Stomach (tissue), 4 donors: Measurements from ENCODE around the gene PPP1R9B.

ENCODE experiments used
- POLR2A ChIP-seq, 4 donors: fragments of 450-650 bp; IDR thresholded peaks; one replicate each; pipeline ENCODE4 v1.6.1; 2016; ENCODE audit warnings: antibody characterized with exemption in 4 of 4, control low read depth in 2 of 4, mild to moderate bottlenecking in 1 of 4, moderate library complexity in 1 of 4
- POLR2AphosphoS5 ChIP-seq, 3 donors: sonication (generic); formaldehyde crosslinking; IDR thresholded peaks; one replicate each; pipeline ENCODE4 v1.6.1; 2016; ENCODE audit warnings: antibody characterized with exemption in 3 of 3
- TF ChIP-seq, protein P1 (sequence below), 7 experiments: fragments of 450-650 bp in 4 of 7; fragments of 200-600 bp in 3 of 7; sonication (generic) in 3 of 7; IDR thresholded peaks; one replicate each; pipeline ENCODE4 v1.5.1; 2016 to 2019; ENCODE audit warnings: antibody characterized with exemption in 7 of 7, control low read depth in 2 of 7, mild to moderate bottlenecking in 1 of 7

GRCh38 chr17:50095626-50096037, 54.8 kb downstream of the PPP1R9B start:
- TF ChIP-seq, protein P1, sequence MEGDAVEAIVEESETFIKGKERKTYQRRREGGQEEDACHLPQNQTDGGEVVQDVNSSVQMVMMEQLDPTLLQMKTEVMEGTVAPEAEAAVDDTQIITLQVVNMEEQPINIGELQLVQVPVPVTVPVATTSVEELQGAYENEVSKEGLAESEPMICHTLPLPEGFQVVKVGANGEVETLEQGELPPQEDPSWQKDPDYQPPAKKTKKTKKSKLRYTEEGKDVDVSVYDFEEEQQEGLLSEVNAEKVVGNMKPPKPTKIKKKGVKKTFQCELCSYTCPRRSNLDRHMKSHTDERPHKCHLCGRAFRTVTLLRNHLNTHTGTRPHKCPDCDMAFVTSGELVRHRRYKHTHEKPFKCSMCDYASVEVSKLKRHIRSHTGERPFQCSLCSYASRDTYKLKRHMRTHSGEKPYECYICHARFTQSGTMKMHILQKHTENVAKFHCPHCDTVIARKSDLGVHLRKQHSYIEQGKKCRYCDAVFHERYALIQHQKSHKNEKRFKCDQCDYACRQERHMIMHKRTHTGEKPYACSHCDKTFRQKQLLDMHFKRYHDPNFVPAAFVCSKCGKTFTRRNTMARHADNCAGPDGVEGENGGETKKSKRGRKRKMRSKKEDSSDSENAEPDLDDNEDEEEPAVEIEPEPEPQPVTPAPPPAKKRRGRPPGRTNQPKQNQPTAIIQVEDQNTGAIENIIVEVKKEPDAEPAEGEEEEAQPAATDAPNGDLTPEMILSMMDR (IDR thresholded peaks at IDR 0.05) = no peak
- no peak for TF ChIP-seq POLR2AphosphoS5 (IDR thresholded peaks at IDR 0.05)
- no peak for TF ChIP-seq POLR2A (IDR thresholded peaks at IDR 0.05)
